ENCODE data around the gene ADAMTSL1.
"Not testable (repeated sequence)": the region's sequence is repeated elsewhere in the genome, so short reads cannot be mapped to it uniquely, and the experiment has no call there.

The ADAMTSL1 gene

DNA sequence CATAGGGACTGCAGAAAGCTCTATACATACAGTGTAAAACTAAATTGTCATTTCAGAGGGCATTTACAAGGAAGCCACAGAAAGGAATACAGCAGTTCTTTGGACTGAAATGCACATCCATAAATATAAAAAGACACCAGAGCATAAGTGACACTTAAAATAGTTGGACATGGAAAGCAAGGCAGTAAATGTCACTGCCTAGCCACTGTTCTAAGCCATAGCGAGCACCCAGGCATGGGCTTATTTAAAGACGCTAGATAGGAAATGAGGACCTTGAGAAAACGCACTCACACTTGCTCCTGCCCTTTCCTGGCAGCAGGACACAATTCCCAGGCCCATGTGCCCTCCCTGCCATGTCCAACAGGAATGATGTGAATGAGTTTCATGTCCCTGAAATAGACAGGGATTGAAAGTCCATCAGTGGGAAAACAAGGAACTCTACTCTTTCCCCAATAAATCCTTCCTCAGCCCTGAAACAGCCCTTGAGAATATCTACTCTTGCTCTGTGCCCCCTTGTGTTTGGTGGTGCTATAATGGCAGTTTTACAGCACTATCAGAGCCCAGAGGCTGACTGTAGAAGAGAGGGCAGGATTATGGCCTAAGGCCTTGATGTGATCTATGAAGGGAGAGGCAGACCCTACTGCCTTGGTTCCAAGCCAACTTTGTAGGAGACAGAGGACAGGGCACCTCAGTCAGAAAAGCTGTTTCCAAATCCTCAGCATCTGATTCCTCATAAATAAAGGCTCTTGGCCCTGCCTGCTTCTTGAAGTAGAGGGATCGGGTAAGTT, 376.1 kb downstream of the ADAMTSL1 start:
- no peak for DNase-seq (ENCODE audit: low read depth in 1 of 2, low spot score in 1 of 2)

DNA sequence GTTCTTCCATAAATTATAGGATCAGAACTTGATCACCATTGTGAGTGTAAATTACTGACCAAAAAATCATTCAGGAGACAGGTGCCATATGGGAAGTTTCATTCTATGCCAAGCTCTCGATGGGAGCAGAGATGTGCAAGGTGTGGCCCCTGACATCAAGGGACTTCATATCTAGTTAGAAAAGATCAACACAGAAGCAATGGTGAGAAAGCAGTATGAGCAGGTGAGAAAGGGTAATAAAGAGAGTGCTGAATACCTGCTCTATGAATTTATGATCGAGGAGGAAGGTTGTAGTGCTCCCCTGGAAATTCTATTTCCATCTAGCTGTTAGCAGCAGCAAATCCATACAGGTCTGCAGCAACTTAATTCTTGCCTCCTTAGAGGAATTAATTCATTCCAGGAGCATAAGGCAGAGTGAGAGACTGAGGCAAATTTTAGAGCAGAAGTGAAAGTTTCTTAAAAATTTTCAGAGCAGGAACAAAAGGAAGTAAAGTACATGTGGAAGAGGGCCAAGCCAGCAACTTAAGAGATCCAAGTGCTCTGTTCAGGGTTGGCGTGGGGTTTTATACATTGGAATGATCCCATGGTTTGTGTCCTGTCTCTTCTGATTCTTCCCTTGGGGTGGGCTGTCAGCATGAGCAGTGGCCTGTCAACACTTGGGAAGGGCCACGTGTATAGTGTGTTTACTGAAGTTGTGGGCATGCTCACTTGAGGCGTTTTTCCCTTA, 377.3 kb downstream of the ADAMTSL1 start:
- DNase-seq (ENCODE audit: low read depth in 1 of 2, low spot score in 1 of 2) = no peak

DNA sequence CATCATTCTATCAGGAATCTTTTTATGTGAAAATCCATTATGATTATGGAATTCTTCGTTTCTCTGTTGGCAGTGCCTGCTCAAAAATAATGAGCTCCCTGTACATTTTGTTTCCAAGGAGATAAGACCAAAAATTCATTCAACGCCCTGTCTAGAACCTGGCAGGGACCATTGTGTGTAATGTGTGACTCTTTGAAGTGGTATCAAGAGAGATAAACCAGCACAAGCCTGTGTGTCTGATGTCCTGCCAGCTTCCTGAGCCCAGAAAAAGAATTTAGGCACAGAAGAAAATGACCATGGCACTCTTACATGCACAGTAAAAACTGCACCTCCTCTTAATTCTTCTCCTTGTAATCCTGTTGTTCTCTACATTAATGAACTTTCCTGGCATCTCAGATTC, 381.7 kb downstream of the ADAMTSL1 start:
- no peak for DNase-seq (ENCODE audit: low read depth in 1 of 2, low spot score in 1 of 2)

DNA sequence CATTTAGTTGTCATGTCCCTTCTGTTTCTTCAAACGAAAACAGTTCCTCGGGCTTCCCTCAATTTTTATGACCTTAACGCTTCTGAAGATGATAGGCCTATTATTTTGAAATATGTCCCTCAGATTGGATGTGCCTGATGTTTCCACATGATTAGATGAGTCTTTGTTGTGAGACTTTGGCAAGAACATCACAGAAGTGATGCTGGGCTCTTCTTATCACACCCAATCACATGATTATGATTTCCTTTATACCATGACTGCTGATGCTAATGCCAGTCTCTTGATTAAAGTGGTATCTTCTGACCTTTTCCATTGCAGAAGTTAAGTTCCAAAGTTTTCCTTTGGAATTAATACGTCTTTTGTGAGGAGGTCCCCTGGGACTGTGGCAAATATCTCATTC, 383.4 kb downstream of the ADAMTSL1 start:
- DNase-seq (ENCODE audit: low read depth in 1 of 2, low spot score in 1 of 2) = no peak

DNA sequence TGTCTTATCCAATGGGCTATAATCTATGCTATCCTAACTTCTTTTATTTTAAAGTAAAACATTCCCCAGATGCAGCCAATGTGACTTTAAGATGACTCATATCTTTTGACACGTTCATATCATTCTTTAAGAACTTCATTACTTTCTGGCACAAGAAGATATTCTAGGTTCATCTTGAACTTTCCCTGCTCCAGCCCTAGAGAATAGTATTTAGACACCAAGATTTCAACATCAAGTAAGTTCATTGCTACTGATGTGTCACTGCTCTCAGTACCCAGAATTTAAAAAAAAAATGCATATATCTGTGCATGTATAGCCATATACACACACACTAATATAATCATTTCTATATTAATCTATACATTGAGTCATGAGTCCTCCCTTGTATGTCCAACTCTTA, 383.8 kb downstream of the ADAMTSL1 start:
- DNase-seq (ENCODE audit: low read depth in 1 of 2, low spot score in 1 of 2) = no peak

DNA sequence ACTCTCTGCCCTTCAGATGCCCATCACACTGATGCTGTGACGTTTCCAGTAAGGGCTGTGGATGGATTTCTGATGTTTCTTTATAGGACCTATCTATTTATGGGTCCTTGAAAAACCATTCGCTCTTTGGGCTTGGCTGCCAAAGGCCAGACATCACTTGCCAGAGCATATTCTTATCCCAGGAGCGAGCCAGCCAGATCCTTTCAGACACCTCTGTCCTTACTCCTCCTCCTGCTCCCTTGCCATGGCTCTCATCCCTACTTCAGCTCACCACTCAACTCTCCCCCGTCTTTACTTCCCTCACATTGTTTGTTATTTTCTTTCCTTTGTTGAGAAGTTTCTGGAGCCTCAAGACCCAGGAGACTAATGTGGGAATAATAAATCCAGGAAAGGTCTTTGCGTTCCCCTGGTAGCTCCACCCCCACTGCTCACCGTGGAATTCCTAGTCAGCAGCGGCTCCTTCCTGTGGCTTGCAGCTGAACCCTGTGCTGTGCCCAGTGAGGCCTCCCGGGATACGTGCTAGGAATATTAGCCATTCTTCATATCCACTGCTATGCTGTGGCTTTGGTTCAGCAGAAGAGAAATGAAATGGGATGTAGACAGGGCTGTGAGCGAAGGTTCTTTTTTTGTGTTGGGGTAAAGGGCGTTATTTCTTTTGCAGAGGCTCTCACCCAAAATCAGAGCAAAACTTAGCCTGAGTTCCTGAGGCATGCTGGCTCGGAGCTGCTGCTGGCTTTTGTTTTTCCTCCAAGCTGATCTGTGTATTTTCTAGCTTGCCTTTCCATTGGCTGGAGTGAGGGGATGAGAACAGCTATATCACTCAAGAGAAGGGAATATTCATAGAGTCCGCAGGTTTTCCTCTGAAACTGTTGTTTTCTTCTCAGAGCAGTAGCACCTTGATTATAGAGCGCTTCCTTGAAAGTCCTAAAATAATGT, 387.9 kb downstream of the ADAMTSL1 start:
- DNase-seq (ENCODE audit: low read depth in 1 of 2, low spot score in 1 of 2) = no peak

DNA sequence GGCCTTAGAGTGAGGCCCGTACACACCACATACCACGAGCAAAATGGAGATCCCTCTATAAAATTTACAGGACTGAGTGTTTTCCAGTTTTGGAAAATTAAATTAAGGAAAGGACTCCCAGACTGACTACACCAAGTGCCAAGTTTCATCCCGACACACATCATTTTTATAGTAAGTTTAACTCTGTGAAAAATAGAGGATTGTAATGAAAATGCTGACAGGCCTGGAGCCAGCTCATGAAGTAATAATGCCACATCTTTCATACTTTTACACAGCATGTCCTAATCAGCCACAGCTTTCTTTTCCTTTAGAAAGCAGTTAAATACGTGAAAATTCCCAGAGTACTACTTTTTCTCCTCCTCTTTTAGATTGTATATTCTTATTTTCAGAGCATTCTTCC, 389.8 kb downstream of the ADAMTSL1 start:
- no peak for DNase-seq (ENCODE audit: low read depth in 1 of 2, low spot score in 1 of 2)

DNA sequence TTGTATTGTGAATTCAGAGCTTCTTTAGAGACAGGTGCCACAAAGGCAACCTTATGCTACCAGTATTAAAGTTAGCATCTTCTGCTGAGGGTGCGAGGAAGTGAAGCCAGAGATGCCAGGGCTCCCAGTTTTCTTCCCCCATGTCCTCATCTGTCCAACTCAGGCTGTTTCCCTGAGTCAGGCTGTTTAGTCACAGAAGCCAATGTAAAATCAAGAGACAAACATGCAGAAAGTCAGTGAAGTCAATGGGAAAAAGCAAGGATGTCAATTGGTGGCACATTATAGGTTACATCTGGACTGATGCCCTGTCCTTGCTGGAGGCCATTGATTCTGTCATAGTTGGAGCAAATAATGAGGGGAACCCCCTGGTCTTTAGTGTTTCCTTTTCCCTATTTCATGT, 390.6 kb downstream of the ADAMTSL1 start:
- DNase-seq (ENCODE audit: low read depth in 1 of 2, low spot score in 1 of 2) = no peak

DNA sequence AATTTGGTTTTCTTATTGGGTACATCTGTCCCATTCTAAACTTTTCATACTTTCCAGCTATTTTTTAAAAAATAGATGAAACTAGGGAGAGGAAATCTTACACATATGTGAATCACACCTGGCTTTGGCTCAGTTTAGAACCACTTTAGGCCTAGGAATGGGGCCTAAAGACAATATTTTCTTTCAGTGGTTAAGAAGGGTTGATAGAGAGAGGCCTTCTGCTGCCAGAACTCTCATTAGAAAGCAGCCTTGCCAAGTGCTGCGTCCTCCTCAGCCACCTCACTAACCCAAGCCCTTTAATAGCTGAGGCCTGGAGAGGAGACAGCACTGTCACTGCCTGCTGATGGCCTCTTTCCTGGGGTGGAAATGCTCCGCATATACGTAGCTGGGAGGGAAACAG, 391.6 kb downstream of the ADAMTSL1 start:
- DNase-seq (ENCODE audit: low read depth in 1 of 2, low spot score in 1 of 2) = no peak

DNA sequence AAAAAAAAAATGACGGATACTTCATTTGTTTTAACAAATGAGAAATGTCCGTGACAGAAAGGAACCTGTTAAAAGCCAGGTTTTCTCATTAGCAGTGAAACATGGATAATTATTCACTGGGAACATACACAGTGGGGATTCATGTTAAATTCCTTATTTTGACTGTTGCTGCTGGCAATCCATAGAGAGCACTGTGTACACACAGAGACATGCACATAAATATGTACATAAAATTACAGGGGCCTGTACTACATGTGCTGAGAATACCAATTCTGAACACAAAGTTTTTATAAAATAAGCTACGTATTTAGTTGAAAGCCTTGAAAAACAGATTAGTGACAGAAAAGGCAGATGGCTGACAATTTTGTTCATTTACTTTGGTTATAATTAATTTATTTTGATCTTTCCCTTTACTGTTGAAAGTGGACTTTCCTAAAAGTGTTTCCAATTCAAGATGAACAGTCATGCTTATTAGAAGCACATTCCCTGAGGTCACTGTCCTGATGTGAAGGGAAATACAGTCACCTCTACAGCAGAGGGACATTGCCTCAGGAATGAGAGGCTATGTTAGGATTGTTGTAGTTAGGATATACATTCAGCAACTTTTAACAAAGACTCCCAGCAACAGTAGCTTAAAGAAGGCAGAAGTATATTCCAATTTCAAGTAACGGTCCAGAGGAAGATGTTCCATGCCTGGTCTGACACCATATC, 392.3 kb downstream of the ADAMTSL1 start:
- DNase-seq (ENCODE audit: low read depth in 1 of 2, low spot score in 1 of 2) = no peak

DNA sequence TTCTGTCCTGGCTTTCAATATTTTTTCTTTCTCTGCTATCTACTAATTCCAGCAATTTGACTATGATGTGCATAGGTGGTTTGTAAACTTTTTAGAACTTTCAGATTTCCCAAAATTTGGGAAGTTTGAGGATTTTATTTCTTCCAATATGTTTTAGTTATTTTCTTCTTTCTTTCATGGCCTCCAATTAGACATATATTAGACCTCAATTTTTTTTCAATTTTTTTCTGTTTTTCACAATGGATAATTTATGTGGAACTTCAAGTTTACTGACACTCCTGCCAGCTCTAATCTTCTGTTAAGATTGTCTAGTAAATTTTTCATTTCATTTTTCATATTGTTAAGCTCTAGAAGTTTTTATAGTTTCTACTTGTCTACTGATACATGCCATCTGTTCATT, 395.8 kb downstream of the ADAMTSL1 start:
- DNase-seq (ENCODE audit: low read depth in 1 of 2, low spot score in 1 of 2) = no peak

DNA sequence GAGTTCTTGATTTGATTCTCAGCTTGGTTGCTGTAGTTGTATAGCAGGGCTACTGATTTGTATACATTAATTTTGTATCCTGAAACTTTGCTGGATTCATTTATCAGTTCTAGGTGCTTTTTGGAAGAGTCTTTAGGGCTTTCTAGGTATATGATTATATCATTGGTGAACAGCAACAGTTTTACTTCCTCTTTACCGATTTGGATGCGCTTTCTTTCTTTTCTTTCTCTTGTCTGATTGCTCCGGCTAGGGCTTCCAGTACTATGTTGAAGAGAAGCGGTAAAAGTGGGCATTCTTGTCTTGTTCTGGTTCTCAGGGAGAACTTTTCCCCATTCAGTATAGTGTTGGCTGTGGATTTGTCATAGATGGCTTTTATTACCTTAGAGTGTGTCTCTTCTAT, 400.1 kb downstream of the ADAMTSL1 start:
- no peak for DNase-seq (ENCODE audit: low read depth in 1 of 2, low spot score in 1 of 2)

DNA sequence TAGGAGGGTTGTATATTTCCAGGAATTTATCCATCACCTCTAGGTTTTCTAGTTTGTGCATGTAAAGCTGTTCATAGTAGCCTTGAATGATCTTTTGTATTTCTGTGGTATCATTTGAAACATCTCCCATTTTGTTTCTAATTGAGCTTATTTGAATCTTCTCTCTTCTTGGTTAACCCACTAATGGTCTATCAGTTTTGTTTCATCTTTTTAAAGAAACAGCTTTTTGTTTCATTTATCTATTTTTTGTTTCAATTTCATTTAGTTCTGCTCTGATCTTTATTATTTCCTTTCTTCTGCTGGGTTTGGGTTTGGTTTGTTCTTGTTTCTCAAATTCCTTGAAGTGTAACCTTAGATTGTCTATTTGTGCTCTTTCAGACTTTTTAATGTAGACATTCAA, 401.0 kb downstream of the ADAMTSL1 start:
- DNase-seq (ENCODE audit: low read depth in 1 of 2, low spot score in 1 of 2) = not testable (repeated sequence)

DNA sequence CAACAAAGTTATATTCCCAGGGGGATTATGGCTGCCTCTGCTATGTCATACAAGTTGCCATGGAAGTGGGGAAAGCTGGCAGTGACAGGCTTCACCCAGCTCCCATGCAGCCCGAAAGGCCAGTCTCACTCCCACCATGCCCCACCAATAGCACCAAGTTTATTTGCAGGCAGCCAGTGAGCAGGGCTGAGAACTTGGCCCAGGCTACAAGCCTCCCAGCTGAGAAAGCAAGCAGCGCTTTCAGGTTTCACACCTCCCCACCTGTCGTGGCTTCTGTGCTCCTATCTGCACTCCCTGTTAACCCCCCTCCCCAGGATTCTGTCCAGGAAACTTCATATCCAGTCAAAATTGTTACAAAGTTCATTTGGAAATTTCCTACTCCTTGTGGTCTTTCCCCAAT, 404.0 kb downstream of the ADAMTSL1 start:
- no peak for DNase-seq (ENCODE audit: low read depth in 1 of 2, low spot score in 1 of 2)

DNA sequence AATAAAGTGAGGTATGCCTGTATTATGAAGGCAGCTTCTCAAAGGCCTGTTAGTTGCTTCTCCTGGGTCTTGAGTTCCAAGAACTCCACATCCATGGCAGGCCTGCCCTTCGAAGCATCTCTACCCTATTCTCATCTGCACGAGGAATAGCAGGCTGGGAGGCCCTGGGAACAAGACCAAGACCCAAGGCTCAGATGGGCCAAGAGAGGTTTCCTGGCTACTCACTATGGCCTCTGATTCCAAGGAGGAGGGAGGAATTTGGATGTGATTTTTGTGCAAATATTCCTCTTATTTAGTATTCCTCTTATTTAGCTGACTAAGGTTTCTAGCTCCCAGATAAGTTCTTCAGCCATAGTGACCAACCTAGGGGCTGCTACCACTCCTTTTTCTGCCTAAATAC, 407.8 kb downstream of the ADAMTSL1 start:
- no peak for DNase-seq (ENCODE audit: low read depth in 1 of 2, low spot score in 1 of 2)

DNA sequence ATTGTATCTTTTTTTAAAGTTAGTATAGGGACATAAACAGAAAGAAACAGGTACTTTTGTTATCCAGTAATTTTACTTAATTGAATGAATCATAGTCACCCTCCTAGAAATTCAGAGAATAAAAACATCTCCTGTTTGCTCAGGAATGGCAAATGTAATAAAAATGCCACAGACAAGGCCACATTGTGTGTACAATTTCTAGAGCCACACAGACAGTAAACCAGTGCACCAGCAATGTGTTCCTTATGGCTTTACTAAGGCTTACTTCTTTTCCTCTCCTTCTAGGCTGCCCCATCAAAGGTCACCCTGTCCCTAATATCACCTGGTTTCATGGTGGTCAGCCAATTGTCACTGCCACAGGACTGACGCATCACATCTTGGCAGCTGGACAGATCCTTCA, 413.6 kb downstream of the ADAMTSL1 start:
- DNase-seq (ENCODE audit: low read depth in 1 of 2, low spot score in 1 of 2) = no peak

DNA sequence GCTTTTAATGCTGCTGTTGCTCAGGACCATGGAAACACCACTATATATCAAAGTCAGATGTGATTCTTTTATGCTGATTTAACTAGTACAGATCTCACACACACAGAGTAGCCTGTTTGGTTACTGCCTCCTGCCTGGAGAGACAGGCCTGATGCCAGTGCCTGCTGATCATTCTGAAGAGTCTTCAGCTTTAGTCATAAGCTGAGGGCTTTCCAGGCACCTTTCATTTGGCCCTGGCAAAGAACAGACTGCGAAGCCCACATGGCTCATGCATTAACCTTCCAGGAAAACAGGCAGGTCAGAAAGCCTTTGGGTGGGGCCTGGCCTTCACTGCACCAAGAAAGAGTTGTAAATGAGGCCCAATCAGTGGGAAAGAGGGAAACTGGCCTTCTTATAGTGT, 414.3 kb downstream of the ADAMTSL1 start:
- no peak for DNase-seq (ENCODE audit: low read depth in 1 of 2, low spot score in 1 of 2)

DNA sequence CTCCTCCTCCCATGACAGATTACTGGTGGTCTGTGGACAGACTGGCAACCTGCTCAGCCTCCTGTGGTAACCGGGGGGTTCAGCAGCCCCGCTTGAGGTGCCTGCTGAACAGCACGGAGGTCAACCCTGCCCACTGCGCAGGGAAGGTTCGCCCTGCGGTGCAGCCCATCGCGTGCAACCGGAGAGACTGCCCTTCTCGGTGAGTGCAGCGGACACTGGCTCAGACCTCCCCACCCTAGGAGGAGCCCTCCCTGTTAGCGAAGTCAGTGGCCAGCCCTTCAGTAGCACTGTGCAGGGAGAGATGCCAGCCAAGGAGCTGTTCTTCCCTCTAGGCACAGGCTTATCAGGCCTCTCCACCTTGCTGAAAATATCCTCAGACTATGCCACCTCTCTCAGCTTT, 415.6 kb downstream of the ADAMTSL1 start:
- DNase-seq (ENCODE audit: low read depth in 1 of 2, low spot score in 1 of 2) = no peak

DNA sequence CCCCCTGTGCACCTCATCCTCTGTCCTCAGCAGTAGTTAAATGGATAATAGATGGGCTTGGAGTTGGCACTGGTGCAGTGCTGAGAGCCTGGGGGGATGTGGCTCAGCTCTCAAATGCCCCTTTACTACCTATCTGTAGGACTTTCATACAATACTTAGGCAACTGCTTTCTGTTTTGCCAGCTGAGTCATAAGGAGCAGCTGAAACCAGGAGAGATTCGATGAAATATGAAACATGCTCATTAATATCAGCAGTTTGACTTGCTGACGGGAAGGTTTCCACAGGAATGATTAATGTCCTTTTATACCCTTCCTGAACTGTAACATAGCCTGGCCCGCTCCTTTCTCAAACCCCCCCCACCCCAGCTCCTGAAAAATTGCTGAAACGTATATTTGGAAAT, 416.4 kb downstream of the ADAMTSL1 start:
- DNase-seq (ENCODE audit: low read depth in 1 of 2, low spot score in 1 of 2) = no peak

DNA sequence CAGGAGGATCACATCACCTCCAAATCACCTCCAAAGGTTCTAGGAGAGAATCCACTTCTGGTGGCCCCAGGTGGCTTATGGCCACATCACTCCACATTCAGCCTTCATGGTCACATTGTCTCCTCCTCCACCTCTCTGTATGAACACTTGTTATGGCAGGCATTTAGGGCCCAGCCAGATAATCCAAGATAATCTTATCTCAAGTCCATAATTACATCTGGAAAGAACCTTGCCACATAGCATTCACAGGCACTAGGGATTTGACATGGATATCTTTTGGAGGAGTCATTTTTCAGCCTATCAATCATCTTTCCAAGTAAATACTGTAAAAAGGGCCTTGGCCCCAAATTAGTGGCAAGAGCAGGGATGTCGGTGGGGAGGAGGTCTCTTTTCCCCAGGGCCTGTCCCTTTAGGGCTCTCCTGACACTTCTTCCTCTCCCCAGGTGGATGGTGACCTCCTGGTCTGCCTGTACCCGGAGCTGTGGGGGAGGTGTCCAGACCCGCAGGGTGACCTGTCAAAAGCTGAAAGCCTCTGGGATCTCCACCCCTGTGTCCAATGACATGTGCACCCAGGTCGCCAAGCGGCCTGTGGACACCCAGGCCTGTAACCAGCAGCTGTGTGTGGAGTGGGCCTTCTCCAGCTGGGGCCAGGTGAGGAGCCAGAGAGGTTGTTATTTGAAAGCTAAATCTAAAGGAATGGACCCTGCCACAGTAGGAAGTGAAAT, 418.2 kb downstream of the ADAMTSL1 start:
- no peak for DNase-seq (ENCODE audit: low read depth in 1 of 2, low spot score in 1 of 2)
